GM12891 (cell line): ENCODE measurements around the gene CASP9.
A peak's percentile ranks its signal among the peaks of the same experiment; 100 is the strongest.
"Not testable (repeated sequence)": the region's sequence is repeated elsewhere in the genome, so short reads cannot be mapped to it uniquely, and the experiment has no call there.

Source experiments
- DNase-seq: peaks from one replicate; pipeline ENCODE4 v3.0.0; 2011; ENCODE audit warnings: low spot score; ENCODE audit not compliant: insufficient read length
- FAIRE-seq: peaks from 2 replicates; lab custom pipeline; 2011; peaks lifted over from hg19 to GRCh38; lab: Jason Lieb, UNC
- PAX5 ChIP-seq: IDR thresholded peaks from 2 replicates; pipeline ENCODE4 v1.6.1; 2011; ENCODE audit warnings: low read length, moderate library complexity, mild to moderate bottlenecking; ENCODE audit not compliant: insufficient read depth, severe bottlenecking
- POLR2A ChIP-seq: IDR thresholded peaks from 2 replicates; pipeline ENCODE4 v1.6.1; 2011; ENCODE audit warnings: low read depth, low read length, control low read depth
- POLR2AphosphoS5 ChIP-seq: IDR thresholded peaks from 2 replicates; pipeline ENCODE4 v1.6.1; 2011; ENCODE audit warnings: low read depth, low read length, control low read depth
- POU2F2 ChIP-seq: IDR thresholded peaks from 2 replicates; pipeline ENCODE4 v1.6.1; 2011; ENCODE audit warnings: low read depth, mild to moderate bottlenecking, control low read depth, low read length, moderate library complexity
- SPI1 ChIP-seq: IDR thresholded peaks from 2 replicates; pipeline ENCODE4 v1.6.1; 2011; ENCODE audit warnings: low read depth, low read length, control low read depth
- TAF1 ChIP-seq: IDR thresholded peaks from 2 replicates; pipeline ENCODE4 v1.6.1; 2011; ENCODE audit warnings: low read depth, low read length, control low read depth

The CASP9 gene

GRCh38 chr1:15526021-15526489 lies 2.0 kb upstream of the CASP9 start:
- FAIRE-seq (no peak), DNase-seq (no peak)
- no peak for TF ChIP-seq POLR2A
- TF ChIP-seq SPI1: no peak
- no peak for TF ChIP-seq PAX5

GRCh38 chr1:15525050-15526020 lies 1.3 kb upstream of the CASP9 start:
- TF ChIP-seq TAF1: 0 out of 2 replicates have a peak, but pooled peaks have one; percentile 35
- TF ChIP-seq POU2F2: no peak
- FAIRE-seq: no peak
- no peak for DNase-seq

DNA sequence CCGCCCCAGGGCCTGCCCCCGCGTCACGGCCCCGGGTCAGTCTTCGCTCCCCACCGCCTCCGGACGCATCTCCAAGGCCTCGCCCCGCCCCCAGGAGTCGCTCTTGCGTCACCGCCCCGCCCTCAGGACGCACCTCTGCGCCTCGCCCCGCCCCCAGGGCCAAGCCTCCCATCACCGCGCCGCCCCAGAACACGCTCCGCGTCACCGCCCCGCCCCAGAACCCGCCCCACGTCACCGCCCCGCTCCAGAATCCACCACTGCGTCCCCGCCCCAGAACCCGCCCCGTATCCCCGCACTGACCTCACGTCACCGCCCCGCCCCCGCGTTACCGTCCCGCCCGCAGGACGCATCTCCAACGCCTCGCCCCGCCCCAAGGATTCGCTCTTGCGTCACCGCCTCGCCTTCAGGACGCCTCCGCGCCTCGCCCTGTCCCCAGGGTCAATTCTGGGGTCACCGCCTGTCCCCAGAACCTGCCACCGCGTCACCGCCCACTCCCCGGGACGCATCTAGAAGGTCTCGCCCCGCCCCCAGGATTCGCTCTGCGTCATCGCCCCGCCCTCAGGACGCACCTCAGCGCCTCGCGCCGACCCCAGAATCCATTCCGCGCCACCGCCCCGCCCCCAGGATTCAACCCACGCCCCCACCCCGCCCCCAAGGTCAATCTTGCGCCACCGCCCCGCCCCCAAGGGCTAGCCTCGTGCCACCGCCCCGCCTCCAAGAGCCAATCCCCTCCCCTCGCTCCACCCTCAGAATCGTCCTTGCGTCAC lies 451 bp upstream of the CASP9 start:
- TF ChIP-seq SPI1 (no peak), POU2F2 (0 out of 2 replicates have a peak, but pooled peaks have one; percentile 13), POLR2AphosphoS5 (no peak), PAX5 (peak; percentile 8), POLR2A (no peak), TAF1 (no peak)
- DNase-seq: peak; percentile 84
- peak; percentile 99 for FAIRE-seq

DNA sequence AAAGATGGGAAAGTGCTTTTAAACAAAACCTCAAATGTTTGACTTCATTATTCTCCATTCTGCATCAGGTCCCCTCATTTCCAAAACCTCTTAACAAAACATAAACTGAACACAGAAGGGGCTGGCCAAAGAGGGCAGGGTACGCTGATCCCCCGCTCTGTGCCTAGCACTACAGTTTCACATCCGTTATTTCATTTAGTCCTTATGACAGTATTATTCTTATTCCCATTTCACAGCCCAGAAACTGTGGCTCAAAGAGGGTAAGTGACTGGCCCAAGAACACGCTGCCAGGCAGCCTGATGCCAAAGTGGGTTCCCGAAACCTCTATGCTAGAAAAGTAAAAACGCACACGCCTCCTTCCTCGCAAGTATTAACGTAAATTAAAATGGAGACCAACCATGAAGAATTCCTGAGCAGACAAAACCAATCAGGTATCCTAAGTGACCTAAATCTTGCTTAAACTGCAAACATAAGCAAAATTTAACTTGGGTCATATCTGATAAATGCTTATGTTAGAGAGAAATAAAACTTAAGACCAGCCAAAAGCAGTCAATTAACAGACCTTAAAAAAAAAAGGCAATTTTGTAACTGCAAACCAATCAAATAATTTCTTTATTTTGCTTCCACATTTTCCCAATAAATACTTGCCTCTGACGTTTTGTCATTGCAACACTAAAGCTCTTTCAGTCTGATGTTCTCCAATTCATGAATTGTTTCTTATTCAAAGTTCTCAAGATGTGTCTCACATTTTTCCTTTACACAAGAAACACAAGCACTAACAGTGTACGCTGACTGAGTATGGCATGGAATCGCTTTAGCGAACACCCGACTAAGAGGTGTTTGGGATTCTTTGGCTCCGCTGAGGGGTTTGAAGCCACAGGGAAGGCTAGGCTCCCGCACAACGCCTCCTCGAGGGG lies 653 bp downstream of the CASP9 start:
- TF ChIP-seq SPI1: peak; percentile 88
- TF ChIP-seq PAX5: no peak
- no peak for DNase-seq
- FAIRE-seq: no peak

GRCh38 chr1:15522551-15522950 lies 1.5 kb downstream of the CASP9 start:
- FAIRE-seq: no peak
- no peak for TF ChIP-seq POLR2A
- no peak for TF ChIP-seq PAX5
- no peak for TF ChIP-seq SPI1
- no peak for TF ChIP-seq POU2F2
- no peak for TF ChIP-seq POLR2AphosphoS5
- TF ChIP-seq TAF1: no peak

GRCh38 chr1:15521206-15521906 lies 2.7 kb downstream of the CASP9 start:
- not testable (repeated sequence) for FAIRE-seq, DNase-seq

More at GRCh38 chr1:15522551-15522950, 1.5 kb downstream of the CASP9 start:
- DNase-seq: no peak

GRCh38 chr1:15519625-15520024 lies 4.4 kb downstream of the CASP9 start:
- TF ChIP-seq PAX5 (no peak), POU2F2 (no peak), SPI1 (no peak), POLR2AphosphoS5 (no peak), POLR2A (no peak), TAF1 (no peak)
- FAIRE-seq: no peak
- no peak for DNase-seq

DNA sequence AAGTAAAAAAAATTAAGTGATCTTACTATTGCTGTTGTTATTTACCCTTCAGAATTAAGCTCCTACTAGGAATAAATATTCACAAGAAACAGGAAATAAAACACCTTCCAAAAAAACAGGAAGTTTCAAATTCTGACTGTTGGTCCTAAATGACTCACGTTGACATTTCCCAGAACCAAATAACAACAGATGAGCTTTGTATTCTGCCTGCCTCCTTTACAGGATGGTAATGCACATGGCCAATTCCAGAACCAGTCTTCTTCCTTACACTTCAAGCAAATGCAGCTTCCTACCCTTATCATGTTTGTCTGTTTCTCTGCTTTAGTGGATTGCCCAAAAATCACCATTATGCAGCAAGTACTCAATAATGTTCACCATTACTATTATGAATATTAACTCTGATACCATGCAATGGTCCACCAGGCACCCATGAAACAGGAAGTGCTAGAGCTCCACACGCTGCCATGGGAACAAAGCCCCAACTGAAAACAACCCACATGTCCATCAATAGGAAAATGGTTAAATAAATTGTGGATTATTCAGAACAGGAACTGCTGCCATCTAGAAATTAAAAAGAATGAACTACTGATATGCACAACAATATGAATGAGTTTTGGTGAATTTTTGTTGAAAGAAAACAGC lies 8.9 kb downstream of the CASP9 start:
- FAIRE-seq (peak; percentile 43), DNase-seq (no peak)
- no peak for TF ChIP-seq POLR2AphosphoS5
- peak; percentile 82 for TF ChIP-seq SPI1

- FAIRE-seq: peak; percentile 31
- not testable (repeated sequence) for DNase-seq
Observed at GRCh38 chr1:15514557-15514956, 9.5 kb downstream of the CASP9 start.

DNA sequence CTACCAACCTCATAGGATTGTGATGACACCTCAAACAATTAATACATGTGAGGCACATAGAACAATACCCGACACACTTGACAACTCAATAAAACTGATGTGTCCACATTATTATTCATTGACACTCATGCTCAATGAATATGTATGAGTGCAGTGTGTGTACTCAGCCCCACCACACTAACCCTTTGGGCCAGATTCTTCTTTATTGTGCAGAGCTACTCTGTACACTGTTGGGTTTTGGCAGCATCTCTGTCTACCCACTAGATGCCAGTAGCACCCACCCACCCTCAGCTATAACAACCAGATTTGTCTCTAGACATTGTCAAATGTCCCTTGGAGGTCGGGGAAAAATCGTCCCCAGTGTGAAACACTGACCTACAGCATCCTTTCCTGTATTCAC lies 10.1 kb downstream of the CASP9 start:
- TF ChIP-seq SPI1 (no peak), POLR2AphosphoS5 (no peak), TAF1 (no peak), PAX5 (no peak)
- FAIRE-seq (no peak), DNase-seq (no peak)
